ENCODE measurements around the gene NRDC. TPM values are rescaled to one million over a fixed set of nuclear protein-coding genes. Genes with fewer than 3 reads are reported as not detected.
"Not testable (repeated sequence)": the region's sequence is repeated elsewhere in the genome, so short reads cannot be mapped to it uniquely, and the experiment has no call there.

The NRDC gene
- total RNA-seq, 3 donors from 2014 or later = 90.6 to 103 (median 97.5) TPM

DNA sequence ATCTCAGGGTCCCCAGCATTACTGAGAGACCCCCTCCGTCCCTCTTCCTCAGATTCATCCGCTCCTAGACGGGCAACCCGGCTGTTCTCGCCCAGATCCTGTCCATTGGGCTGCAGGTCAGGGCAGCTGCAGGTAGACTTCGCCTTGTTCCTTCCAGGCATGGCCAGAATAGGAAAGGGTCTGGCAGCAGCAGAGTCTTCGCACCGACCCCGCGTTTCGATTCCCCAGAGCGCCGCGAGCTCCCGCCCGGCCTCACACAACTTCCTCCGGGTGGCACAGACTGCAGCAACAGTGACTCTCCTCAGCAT lies 265 bp downstream of the NRDC start:
- no peak for DNase-seq (ENCODE audit: low spot score in 2 of 2)
- H3K27ac ChIP-seq = peak overlapping the region; percentile 98 to 99
- intact Hi-C loops (cut with DNase I; ENCODE audit: low total_unique reads) = no loop called here
- no peaks in the 10 kb centered on the region for H3K36me3 ChIP-seq
- no peaks in the 10 kb centered on the region for H3K9me3 ChIP-seq
- H3K27me3 ChIP-seq = peaks cover 0 to 17% of the 10 kb centered on the region in 2 donors
- TF ChIP-seq POLR2AphosphoS5 (IDR thresholded peaks at IDR 0.05) (no peak), POLR2A (IDR thresholded peaks at IDR 0.05) (no peak)
- TF ChIP-seq, protein P1, sequence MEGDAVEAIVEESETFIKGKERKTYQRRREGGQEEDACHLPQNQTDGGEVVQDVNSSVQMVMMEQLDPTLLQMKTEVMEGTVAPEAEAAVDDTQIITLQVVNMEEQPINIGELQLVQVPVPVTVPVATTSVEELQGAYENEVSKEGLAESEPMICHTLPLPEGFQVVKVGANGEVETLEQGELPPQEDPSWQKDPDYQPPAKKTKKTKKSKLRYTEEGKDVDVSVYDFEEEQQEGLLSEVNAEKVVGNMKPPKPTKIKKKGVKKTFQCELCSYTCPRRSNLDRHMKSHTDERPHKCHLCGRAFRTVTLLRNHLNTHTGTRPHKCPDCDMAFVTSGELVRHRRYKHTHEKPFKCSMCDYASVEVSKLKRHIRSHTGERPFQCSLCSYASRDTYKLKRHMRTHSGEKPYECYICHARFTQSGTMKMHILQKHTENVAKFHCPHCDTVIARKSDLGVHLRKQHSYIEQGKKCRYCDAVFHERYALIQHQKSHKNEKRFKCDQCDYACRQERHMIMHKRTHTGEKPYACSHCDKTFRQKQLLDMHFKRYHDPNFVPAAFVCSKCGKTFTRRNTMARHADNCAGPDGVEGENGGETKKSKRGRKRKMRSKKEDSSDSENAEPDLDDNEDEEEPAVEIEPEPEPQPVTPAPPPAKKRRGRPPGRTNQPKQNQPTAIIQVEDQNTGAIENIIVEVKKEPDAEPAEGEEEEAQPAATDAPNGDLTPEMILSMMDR (IDR thresholded peaks at IDR 0.05) = no peak
- peak overlapping the region; percentile 95 to 98 (median 96) for H3K4me3 ChIP-seq
- peaks cover 0 to 11% of the 10 kb centered on the region in 2 donors for H3K4me1 ChIP-seq

DNA sequence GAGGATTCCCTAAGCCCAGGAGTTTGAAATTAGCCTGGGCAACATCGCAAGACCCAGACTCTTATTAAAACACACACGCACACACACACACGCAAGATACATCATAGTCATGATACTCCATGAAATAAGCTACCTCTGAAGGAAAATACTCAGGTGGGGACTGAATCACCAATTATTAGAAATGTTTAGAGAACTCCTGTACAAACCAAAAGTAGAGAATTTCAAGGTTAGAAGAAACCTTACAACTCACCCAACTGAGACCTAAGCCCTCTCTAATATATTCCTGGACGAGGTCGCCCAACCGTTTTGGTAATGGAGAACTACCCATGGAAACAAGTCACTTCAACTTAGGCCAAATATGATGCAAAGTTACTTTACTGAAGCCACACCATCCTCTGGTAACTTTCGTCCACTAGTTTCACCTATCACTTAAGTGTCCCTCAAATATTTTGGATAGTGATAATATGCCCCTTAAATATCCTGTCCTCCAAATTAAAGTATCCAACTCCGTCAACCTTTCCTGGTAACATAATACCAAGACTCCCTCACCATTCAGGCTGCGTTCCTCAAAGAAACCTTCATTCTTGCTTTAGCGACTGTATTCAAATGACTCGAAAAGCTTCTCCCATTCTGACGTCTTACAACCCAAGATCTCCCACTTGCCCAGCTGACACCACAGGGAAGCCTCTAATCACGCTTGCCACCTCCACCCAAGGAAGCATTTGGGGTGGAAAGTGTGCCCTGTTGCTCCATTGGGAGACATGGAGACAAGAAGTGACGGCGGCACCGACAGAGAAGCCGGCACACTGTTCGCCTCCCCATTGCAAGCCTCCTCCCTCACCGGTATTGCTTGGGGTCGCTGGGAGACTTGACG lies 856 bp downstream of the NRDC start:
- Histone ChIP-seq H3K4me3 (peak overlapping the region; percentile 95 to 98 (median 96)), H3K9me3 (no peaks in the 10 kb centered on the region), H3K4me1 (peaks cover 0 to 11% of the 10 kb centered on the region in 2 donors), H3K36me3 (no peaks in the 10 kb centered on the region), H3K27ac (peak overlapping the region; percentile 98 to 99), H3K27me3 (peaks cover 0 to 12% of the 10 kb centered on the region in 2 donors)
- no peak for TF ChIP-seq POLR2AphosphoS5 (IDR thresholded peaks at IDR 0.05)
- TF ChIP-seq, protein P1 (IDR thresholded peaks at IDR 0.05) = no peak
- TF ChIP-seq POLR2A (IDR thresholded peaks at IDR 0.05) = no peak
- no peak for DNase-seq (ENCODE audit: low spot score in 2 of 2)
- intact Hi-C loops (cut with DNase I; ENCODE audit: low total_unique reads) = no loop called here

DNA sequence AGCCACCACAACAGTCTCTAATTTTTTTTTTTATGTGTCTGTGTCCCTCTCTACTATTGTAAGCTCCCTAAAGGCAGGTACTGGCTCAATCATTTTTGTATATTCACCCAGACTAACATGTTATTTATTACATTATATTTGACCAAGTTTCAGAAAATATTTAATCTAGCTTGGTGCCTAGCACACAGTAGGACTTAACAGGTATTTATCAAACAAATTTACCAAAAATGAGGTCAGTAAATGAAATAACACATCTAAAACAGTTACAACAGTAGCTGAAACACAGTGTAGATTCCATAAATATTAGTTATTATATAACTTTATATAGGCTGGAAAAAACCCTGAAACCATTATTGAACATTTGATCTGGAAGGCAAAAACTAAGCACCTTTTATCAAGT lies 2.7 kb downstream of the NRDC start:
- intact Hi-C loops (cut with DNase I; ENCODE audit: low total_unique reads) = no loop called here
- Histone ChIP-seq H3K27ac (no peak overlapping the region), H3K4me3 (no peak overlapping the region), H3K36me3 (no peaks in the 10 kb centered on the region), H3K4me1 (peaks cover 0 to 11% of the 10 kb centered on the region in 2 donors), H3K9me3 (no peaks in the 10 kb centered on the region), H3K27me3 (peaks cover 0 to 2% of the 10 kb centered on the region in 2 donors)
- no peak for DNase-seq (ENCODE audit: low spot score in 2 of 2)
- no peak for TF ChIP-seq POLR2AphosphoS5 (IDR thresholded peaks at IDR 0.05)
- TF ChIP-seq, protein P1 (IDR thresholded peaks at IDR 0.05) = no peak
- TF ChIP-seq POLR2A (IDR thresholded peaks at IDR 0.05) = no peak

DNA sequence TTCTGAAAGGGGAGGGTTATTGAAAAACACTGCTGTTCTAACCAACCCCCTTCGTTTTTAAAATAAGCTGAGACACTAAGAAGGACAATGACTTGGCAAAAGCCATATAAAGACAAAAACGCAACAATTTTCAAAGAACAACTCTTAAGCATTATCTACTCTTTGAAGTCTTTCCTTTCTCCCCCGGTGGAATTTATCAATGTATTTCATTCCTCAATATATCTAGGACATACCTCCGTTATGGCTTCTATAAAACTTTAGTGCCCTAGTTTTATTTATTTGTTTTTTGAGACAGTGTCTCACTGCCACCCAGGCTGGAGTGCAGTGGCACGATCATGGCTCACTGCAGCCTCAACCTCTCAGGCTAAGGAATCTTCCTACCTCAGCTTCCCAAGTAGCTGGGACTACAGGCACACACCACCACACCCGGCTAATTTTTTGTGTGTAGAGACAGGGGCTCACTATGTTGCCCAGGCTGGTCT lies 3.2 kb downstream of the NRDC start:
- intact Hi-C loops (cut with DNase I; ENCODE audit: low total_unique reads) = no loop called here
- Histone ChIP-seq H3K27me3 (no peaks in the 10 kb centered on the region), H3K27ac (no peak overlapping the region), H3K9me3 (no peaks in the 10 kb centered on the region), H3K4me3 (no peak overlapping the region), H3K4me1 (peaks cover 0 to 11% of the 10 kb centered on the region in 2 donors), H3K36me3 (no peaks in the 10 kb centered on the region)
- no peak for DNase-seq (ENCODE audit: low spot score in 2 of 2)
- no peak for TF ChIP-seq POLR2A (IDR thresholded peaks at IDR 0.05)
- TF ChIP-seq POLR2AphosphoS5 (IDR thresholded peaks at IDR 0.05) = no peak
- TF ChIP-seq, protein P1 (IDR thresholded peaks at IDR 0.05) = no peak

DNA sequence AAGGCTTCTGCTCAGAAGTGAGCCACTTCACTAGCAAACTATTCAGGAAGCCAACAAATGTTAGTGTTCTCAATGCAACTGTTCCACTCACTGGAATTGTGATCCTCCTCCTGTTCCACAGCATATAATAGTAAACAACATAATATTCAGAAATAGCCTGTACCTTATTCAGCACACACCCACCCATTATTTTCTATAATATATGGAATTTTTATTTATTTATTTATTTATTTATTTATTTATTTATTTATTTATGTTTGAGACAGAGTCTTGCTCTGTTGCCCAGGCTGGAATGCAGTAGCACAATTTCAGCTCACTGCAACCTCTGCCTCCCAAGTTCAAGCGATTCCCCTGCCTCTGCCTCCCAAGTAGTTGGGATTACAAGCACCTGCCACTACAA lies 5.3 kb downstream of the NRDC start:
- DNase-seq (ENCODE audit: low spot score in 2 of 2); H3K9me3 ChIP-seq; H3K27ac ChIP-seq; H3K27me3 ChIP-seq; H3K4me3 ChIP-seq; intact Hi-C loops (cut with DNase I; ENCODE audit: low total_unique reads); H3K36me3 ChIP-seq: not testable (repeated sequence)
- peaks cover 0 to 11% of the 10 kb centered on the region in 2 donors for H3K4me1 ChIP-seq
